ENCODE data around the gene LEMD2. TPM values are rescaled to one million over a fixed set of nuclear protein-coding genes. Genes with fewer than 3 reads are reported as not detected.

The LEMD2 gene
- total RNA-seq, 1 experiment from 2014 or later, result 91.8 TPM

DNA sequence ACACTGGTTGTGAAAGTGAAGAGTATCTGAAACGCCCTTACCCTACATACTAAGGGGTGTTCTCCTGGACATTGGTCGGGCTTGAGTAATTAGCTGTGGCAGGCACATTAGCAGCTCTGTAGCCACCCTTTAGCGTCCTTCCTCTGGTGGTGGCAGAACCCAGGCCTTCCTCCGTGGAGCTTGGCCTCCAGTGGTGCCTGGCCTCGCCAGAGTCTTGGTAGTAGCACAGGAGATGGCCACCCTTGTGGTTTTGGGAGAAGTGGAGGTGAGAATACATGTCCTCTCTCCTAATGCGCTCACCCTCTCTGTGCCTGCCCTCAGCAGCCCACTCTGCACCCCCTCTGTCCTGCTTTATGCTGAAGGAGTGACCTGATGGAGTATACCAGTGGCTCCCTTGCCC, 59.9 kb downstream of the LEMD2 start:
- no peak for TF ChIP-seq CTCF (conservative IDR thresholded peaks at IDR 0.05)
- WGBS (ENCODE audit: extremely low coverage, insufficient read length, low lambda C conversion rate), result no CpG with 5 or more reads among the region's 6 CpGs
- H3K36me3 Mint-ChIP-seq (ENCODE audit: insufficient read depth in 1 of 3, low read depth in 3 of 3), result no peaks in the 10 kb centered on the region

More for the DNA sequence above, 59.9 kb downstream of the LEMD2 start:
- Histone ChIP-seq H3K23me2 (ENCODE audit: insufficient read length, low read depth, low read length, poor library complexity, severe bottlenecking) (no peaks in the 10 kb centered on the region), H3K9me3 (ENCODE audit: control insufficient read depth, low read depth, low read length) (no peaks in the 10 kb centered on the region), H3K14ac (ENCODE audit: insufficient read depth, low read length) (no peak overlapping the region), H2BK20ac (ENCODE audit: low read depth, low read length, poor library complexity, severe bottlenecking) (no peak overlapping the region), H2AFZ (ENCODE audit: low read length) (no peak overlapping the region), H3K27me3 (ENCODE audit: insufficient read depth, low read length) (no peaks in the 10 kb centered on the region), H4K20me1 (ENCODE audit: control insufficient read depth, insufficient read depth, insufficient read length) (no peaks in the 10 kb centered on the region), H3K27ac (ENCODE audit: insufficient read length, low read depth, low read length) (no peak overlapping the region), H3K4me2 (ENCODE audit: insufficient read depth, insufficient read length, low read length) (no peak overlapping the region), H4K8ac (replicated peaks; ENCODE audit: insufficient read length, low read depth, low read length) (no peak overlapping the region), H3T11ph (ENCODE audit: low read length) (no peak overlapping the region), H3K23ac (ENCODE audit: insufficient read length, low read depth, low read length) (no peak overlapping the region), H3K79me2 (ENCODE audit: insufficient read depth, low read length) (no peaks in the 10 kb centered on the region), H2BK5ac (ENCODE audit: insufficient read length, low read length) (no peak overlapping the region), H3K56ac (ENCODE audit: insufficient read length, low read depth, low read length) (no peak overlapping the region), H3K4ac (ENCODE audit: low read depth, low read length) (no peak overlapping the region), H3K18ac (ENCODE audit: insufficient read length, low read depth, low read length) (no peak overlapping the region), H2BK120ac (ENCODE audit: low read depth, low read length, poor library complexity, severe bottlenecking) (no peak overlapping the region), H3K9ac (ENCODE audit: extremely low read depth, insufficient read length, low read length) (no peak overlapping the region), H2BK15ac (ENCODE audit: low read depth, low read length) (no peak overlapping the region), H2AK5ac (ENCODE audit: insufficient read length, low read length) (no peak overlapping the region), H4K5ac (ENCODE audit: insufficient read length, low read depth, low read length) (no peak overlapping the region), H2BK12ac (ENCODE audit: insufficient read length, low read depth, low read length) (no peak overlapping the region), H3K79me1 (ENCODE audit: insufficient read depth, low read depth, low read length, poor library complexity, severe bottlenecking) (no peaks in the 10 kb centered on the region), H4K91ac (ENCODE audit: insufficient read length, low read depth, low read length) (no peak overlapping the region), H3K4me1 (ENCODE audit: insufficient read depth, low read length) (peaks cover 4% of the 10 kb centered on the region; the same call in 1 of the 2 replicates)
- Mint-ChIP-seq H3K9me3 (no peaks in the 10 kb centered on the region), H3K4me3 (no peak overlapping the region), H3K27me3 (ENCODE audit: low read depth) (peaks cover 18% of the 10 kb centered on the region), H3K4me1 (peaks cover 47 to 49% of the 10 kb centered on the region in 2 experiments), H3K27ac (no peak overlapping the region)
- DNase-seq, result no peak
